B cell (primary cell): Measurements from ENCODE around the gene RHOBTB1. TPM values are rescaled to one million over a fixed set of nuclear protein-coding genes. Genes with fewer than 3 reads are reported as not detected.

Source experiments
- ATAC-seq: fragments of 200-7000 bp; cut with Tn5 transposase; one replicate; pipeline ENCODE4 v1.10.0; 2021; ENCODE audit warnings: low read depth, mild to moderate bottlenecking, moderate number of reproducible peaks, moderate library complexity
- CTCF ChIA-PET: fragments of 350-600 bp; sonication (Branson Sonifier 250); formaldehyde crosslinking; loops from one replicate; lab custom pipeline; 2021; ENCODE audit warnings: antibody characterized with exemption, inconsistent platforms; lab: Charles Lee
- POLR2A ChIA-PET: fragments of 350-600 bp; sonication (Branson Sonifier 250); formaldehyde crosslinking; loops from one replicate; lab custom pipeline; 2021; ENCODE audit warnings: antibody characterized with exemption; lab: Charles Lee
- DNase-seq: peaks from one replicate; pipeline ENCODE4 v3.0.0; 2013
- H2AFZ ChIP-seq: 2 replicates; pipeline ENCODE4 v1.6.1; 2012; ENCODE audit warnings: mild to moderate bottlenecking, low read depth, low read length; ENCODE audit not compliant: insufficient read depth, poor library complexity, severe bottlenecking
- H3K27ac ChIP-seq, 2 donors: 1 replicate in 1 of 2; 2 replicates in 1 of 2; pipeline ENCODE4 v1.5.1; 2012 to 2013; ENCODE audit warnings: low read length in 2 of 2, mild to moderate bottlenecking in 2 of 2, moderate library complexity in 1 of 2
- H3K27me3 ChIP-seq, 4 experiments: fragments of 200-600 bp in 1 of 4; sonication (generic) in 1 of 4; replicated peaks in 1 of 4; 1 replicate in 2 of 4; 2 replicates in 2 of 4; pipeline versions ENCODE4 v1.6.1 to v1.7.0; 2013 to 2016; ENCODE audit warnings: low read length in 3 of 4, mild to moderate bottlenecking in 2 of 4, mixed read lengths in 1 of 4, moderate library complexity in 1 of 4; ENCODE audit not compliant: insufficient read depth in 4 of 4, control insufficient read depth in 3 of 4; ENCODE audit errors: control extremely low read depth in 1 of 4
- H3K36me3 ChIP-seq, 2 experiments: replicated peaks in 1 of 2; 1 replicate in 1 of 2; 2 replicates in 1 of 2; pipeline versions ENCODE4 v1.6.1 to v1.7.1; 2013; ENCODE audit warnings: low read length in 1 of 2; ENCODE audit not compliant: insufficient read depth in 2 of 2, control insufficient read depth in 1 of 2; ENCODE audit errors: control extremely low read depth in 1 of 2, extremely low read depth in 1 of 2
- H3K4me1 ChIP-seq, 2 donors: fragments of 200-600 bp in 1 of 2; sonication (generic) in 1 of 2; 1 replicate in 1 of 2; 2 replicates in 1 of 2; pipeline versions ENCODE4 v1.5.1 to v1.6.1; 2013 to 2017; ENCODE audit warnings: low read length in 2 of 2; ENCODE audit not compliant: control insufficient read depth in 2 of 2, insufficient read depth in 2 of 2
- H3K4me2 ChIP-seq: replicated peaks from 2 replicates; pipeline ENCODE3; 2012; ENCODE audit warnings: mild to moderate bottlenecking, low read depth, low read length; ENCODE audit not compliant: poor library complexity, severe bottlenecking
- H3K4me3 ChIP-seq, 5 experiments: fragments of 200-600 bp in 1 of 5; sonication (generic) in 1 of 5; 1 replicate in 3 of 5; 2 replicates in 2 of 5; pipeline versions ENCODE4 v1.5.1 to v1.7.0; 2011 to 2016; ENCODE audit warnings: low read length in 4 of 5, mild to moderate bottlenecking in 4 of 5, low read depth in 2 of 5, control low read depth in 1 of 5, moderate library complexity in 1 of 5; ENCODE audit not compliant: insufficient read depth in 1 of 5; ENCODE audit errors: control extremely low read depth in 1 of 5, extremely low read depth in 1 of 5
- H3K79me2 ChIP-seq: fragments of 200-600 bp; sonication (generic); one replicate; pipeline ENCODE4 v1.6.0; 2016; ENCODE audit warnings: low read length; ENCODE audit not compliant: control insufficient read depth, insufficient read depth
- H3K9ac ChIP-seq: fragments of 200-600 bp; sonication (generic); 2 replicates; pipeline ENCODE4 v1.6.1; 2017; ENCODE audit warnings: mild to moderate bottlenecking, low read length, moderate library complexity
- H3K9me3 ChIP-seq, 3 donors: one replicate each; pipeline versions ENCODE4 v1.6.1 to v1.7.1; 2013; ENCODE audit warnings: low read length in 2 of 3; ENCODE audit not compliant: control insufficient read depth in 2 of 3, insufficient read depth in 1 of 3; ENCODE audit errors: control extremely low read depth in 1 of 3
- H4K20me1 ChIP-seq: 2 replicates; pipeline ENCODE4 v1.6.0; 2012; ENCODE audit warnings: mild to moderate bottlenecking, low read length; ENCODE audit not compliant: insufficient read depth, control insufficient read depth, poor library complexity, severe bottlenecking
- H3K27ac Mint-ChIP-seq: one replicate; pipeline ENCODE4 v1.8.0; 2021; ENCODE audit warnings: mixed read lengths
- H3K27me3 Mint-ChIP-seq: one replicate; pipeline ENCODE4 v1.8.0; 2021; ENCODE audit warnings: mixed read lengths
- H3K4me1 Mint-ChIP-seq: one replicate; pipeline ENCODE4 v1.8.0; 2021; ENCODE audit warnings: mixed read lengths
- H3K4me3 Mint-ChIP-seq: one replicate; pipeline ENCODE4 v1.8.0; 2021; ENCODE audit warnings: mixed read lengths
- H3K9me3 Mint-ChIP-seq: one replicate; pipeline ENCODE4 v1.8.0; 2022; ENCODE audit warnings: mixed read lengths; ENCODE audit not compliant: insufficient read depth
- EZH2 ChIP-seq: IDR thresholded peaks from 2 replicates; pipeline ENCODE4 v1.6.1; 2012; ENCODE audit warnings: borderline replicate concordance, low read depth, mild to moderate bottlenecking, moderate library complexity, low read length; ENCODE audit not compliant: insufficient read depth, poor library complexity, severe bottlenecking
- WGBS: methylation state at CpG from one replicate; pipeline ENCODE4 v1.1.5; 2013; ENCODE audit warnings: missing lambda C conversion rate; ENCODE audit not compliant: insufficient coverage; 5-methylcytosine and 5-hydroxymethylcytosine counted together
- intact Hi-C: fragments of 100-400 bp; cut with micrococcal nuclease; formaldehyde crosslinking; loops from one replicate; pipeline ENCODE4 v1.10.0; 2022
- polyA plus RNA-seq: library from polyadenylated mRNA; depleted of rRNA; stranded (reverse); fragments of >200 nt; gene quantifications from 2 replicates; pipeline ENCODE4 v1.2.3, GENCODE V29; 2012
- total RNA-seq, 2 donors: library from RNA; stranded (reverse); fragments of 120-200 nt in 1 of 2; gene quantifications; 1 replicate in 1 of 2; 2 replicates in 1 of 2; pipeline versions ENCODE4 v1.2.3 to v1.2.4, GENCODE V29; 2013 to 2022
- TF ChIP-seq, protein P1 (sequence below): fragments of 200-600 bp; IDR thresholded peaks from one replicate; pipeline ENCODE4 v1.8.0; 2022; ENCODE audit warnings: antibody characterized with exemption, mild to moderate bottlenecking

Gene RHOBTB1
- total and polyA plus RNA-seq, 2 donors (not counting 1 experiment from before 2014, with no cell fraction given): 0.07 to 0.60 TPM

DNA sequence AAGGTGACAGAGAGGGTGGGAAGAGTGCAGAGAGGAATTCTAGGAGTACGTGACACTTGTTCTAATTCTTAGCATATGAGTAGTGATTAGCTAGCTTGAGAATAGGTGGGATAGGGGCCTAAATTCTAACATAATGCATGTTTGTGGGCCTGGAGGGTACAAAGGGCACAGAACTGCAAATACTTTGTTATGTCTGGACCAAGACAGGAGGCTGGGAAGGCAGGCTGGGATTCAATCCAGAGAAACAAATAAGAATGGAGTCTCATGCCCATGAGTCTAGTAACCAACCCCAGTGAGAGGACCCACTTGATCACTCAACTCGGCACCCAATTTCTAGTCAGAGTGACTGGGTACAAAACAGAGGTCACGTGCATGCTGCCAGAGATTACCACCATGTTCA lies 40.9 kb downstream of the RHOBTB1 start:
- Histone ChIP-seq H3K9me3 (peaks cover 0 to 7% (median 0%) of the 10 kb centered on the region in 3 donors), H3K4me3 (no peak overlapping the region), H3K4me2 (no peak overlapping the region), H3K36me3 (no peaks in the 10 kb centered on the region), H3K27ac (no peak overlapping the region), H3K27me3 (no peaks in the 10 kb centered on the region), H2AFZ (no peak overlapping the region), H4K20me1 (no peaks in the 10 kb centered on the region), H3K4me1 (no peaks in the 10 kb centered on the region), H3K79me2 (no peaks in the 10 kb centered on the region), H3K9ac (no peak overlapping the region)
- Mint-ChIP-seq H3K4me1 (no peaks in the 10 kb centered on the region), H3K27ac (no peak overlapping the region), H3K27me3 (no peaks in the 10 kb centered on the region), H3K9me3 (peaks cover 2% of the 10 kb centered on the region), H3K4me3 (no peak overlapping the region)
- intact Hi-C loops: no loop called here
- WGBS: 86% methylated on average over 2 of the region's 3 CpGs
- TF ChIP-seq EZH2: no peak
- TF ChIP-seq, protein P1, sequence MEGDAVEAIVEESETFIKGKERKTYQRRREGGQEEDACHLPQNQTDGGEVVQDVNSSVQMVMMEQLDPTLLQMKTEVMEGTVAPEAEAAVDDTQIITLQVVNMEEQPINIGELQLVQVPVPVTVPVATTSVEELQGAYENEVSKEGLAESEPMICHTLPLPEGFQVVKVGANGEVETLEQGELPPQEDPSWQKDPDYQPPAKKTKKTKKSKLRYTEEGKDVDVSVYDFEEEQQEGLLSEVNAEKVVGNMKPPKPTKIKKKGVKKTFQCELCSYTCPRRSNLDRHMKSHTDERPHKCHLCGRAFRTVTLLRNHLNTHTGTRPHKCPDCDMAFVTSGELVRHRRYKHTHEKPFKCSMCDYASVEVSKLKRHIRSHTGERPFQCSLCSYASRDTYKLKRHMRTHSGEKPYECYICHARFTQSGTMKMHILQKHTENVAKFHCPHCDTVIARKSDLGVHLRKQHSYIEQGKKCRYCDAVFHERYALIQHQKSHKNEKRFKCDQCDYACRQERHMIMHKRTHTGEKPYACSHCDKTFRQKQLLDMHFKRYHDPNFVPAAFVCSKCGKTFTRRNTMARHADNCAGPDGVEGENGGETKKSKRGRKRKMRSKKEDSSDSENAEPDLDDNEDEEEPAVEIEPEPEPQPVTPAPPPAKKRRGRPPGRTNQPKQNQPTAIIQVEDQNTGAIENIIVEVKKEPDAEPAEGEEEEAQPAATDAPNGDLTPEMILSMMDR: no peak
- DNase-seq (no peak), ATAC-seq (no peak)
- ChIA-PET CTCF (no interaction called here), POLR2A (no interaction called here)

DNA sequence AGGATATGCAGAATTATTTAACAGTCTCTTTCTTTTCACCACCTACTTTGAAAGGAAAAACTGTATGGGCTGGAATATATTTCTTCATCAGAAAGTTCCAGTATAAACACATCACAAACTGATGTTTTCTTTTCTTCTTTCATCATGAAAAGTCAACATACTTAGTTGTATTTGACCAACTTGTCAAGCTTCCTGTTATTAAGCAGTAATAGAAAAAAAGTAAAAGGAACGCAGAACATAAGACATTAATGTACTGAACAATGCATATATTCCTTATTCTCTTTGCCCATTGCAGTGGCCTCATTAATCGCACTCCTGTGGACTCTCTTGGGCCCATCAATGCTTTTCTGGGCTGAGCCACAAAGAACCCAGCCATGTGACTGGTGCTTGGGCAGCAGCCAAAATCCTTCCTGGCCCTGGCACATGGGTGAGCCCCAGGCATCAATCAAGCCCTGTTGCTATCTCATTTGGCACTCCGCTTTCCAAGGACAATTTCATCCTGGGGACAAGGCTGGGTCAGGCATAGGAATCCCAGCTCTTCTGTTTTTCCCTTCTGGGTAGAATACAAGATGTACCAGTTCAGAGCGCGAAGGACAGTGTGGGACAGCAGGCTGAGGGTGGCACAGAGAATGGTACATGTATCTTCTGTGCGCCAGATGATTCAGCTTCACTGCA lies 42.3 kb downstream of the RHOBTB1 start:
- H3K4me3 ChIP-seq: no peak overlapping the region
- 96% methylated on average over 2 of the region's 6 CpGs for WGBS

More for the DNA sequence above, 42.3 kb downstream of the RHOBTB1 start:
- Mint-ChIP-seq H3K4me3 (no peak overlapping the region), H3K27me3 (no peaks in the 10 kb centered on the region), H3K4me1 (no peaks in the 10 kb centered on the region), H3K27ac (no peak overlapping the region), H3K9me3 (peaks cover 2% of the 10 kb centered on the region)
- no peak for DNase-seq
- no peaks in the 10 kb centered on the region for H3K27me3 ChIP-seq
- ChIA-PET CTCF (no interaction called here), POLR2A (no interaction called here)
- no peak overlapping the region for H3K9ac ChIP-seq
- no peak overlapping the region for H3K4me2 ChIP-seq
- no peaks in the 10 kb centered on the region for H3K79me2 ChIP-seq
- no peak overlapping the region for H2AFZ ChIP-seq
- H4K20me1 ChIP-seq: no peaks in the 10 kb centered on the region
- no peaks in the 10 kb centered on the region for H3K36me3 ChIP-seq
- intact Hi-C loops: no loop called here
- H3K4me1 ChIP-seq: no peaks in the 10 kb centered on the region
- peaks cover 0 to 4% (median 0%) of the 10 kb centered on the region in 3 donors for H3K9me3 ChIP-seq
- ATAC-seq: no peak
- H3K27ac ChIP-seq: no peak overlapping the region
- TF ChIP-seq, protein P1: no peak
- TF ChIP-seq EZH2: no peak
